Measurements from ENCODE around the gene C15orf61.

DNA sequence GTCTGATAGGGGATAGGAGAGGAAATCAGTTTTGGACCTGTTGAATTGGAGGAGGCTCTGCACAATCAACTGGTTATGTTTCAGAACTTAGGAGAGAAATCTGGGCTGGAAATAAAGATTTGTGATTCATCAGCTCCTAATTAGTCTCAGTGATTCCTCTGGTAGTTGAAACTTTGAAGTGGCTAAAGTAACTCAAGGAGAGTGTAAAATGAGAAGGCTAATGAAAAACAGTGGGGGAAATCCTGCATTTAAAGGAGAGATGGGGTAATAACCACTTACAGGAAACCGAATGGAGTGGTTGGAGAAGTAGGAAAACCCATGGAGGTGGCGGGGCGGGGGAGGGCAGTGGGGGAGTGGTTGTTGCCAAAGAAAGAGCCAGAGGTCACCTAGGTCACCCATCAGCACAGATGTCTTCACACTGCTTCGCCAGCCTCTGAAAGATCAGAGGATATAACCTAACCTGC is 54.1 kb downstream of the C15orf61 start:
- TF ChIP-seq TAF1 (conservative IDR thresholded peaks at IDR 0.05): no peak
- TF ChIP-seq, protein P1, sequence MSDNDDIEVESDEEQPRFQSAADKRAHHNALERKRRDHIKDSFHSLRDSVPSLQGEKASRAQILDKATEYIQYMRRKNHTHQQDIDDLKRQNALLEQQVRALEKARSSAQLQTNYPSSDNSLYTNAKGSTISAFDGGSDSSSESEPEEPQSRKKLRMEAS (IDR thresholded peaks at IDR 0.05): no peak
- TF ChIP-seq, protein P2, sequence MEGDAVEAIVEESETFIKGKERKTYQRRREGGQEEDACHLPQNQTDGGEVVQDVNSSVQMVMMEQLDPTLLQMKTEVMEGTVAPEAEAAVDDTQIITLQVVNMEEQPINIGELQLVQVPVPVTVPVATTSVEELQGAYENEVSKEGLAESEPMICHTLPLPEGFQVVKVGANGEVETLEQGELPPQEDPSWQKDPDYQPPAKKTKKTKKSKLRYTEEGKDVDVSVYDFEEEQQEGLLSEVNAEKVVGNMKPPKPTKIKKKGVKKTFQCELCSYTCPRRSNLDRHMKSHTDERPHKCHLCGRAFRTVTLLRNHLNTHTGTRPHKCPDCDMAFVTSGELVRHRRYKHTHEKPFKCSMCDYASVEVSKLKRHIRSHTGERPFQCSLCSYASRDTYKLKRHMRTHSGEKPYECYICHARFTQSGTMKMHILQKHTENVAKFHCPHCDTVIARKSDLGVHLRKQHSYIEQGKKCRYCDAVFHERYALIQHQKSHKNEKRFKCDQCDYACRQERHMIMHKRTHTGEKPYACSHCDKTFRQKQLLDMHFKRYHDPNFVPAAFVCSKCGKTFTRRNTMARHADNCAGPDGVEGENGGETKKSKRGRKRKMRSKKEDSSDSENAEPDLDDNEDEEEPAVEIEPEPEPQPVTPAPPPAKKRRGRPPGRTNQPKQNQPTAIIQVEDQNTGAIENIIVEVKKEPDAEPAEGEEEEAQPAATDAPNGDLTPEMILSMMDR (IDR thresholded peaks at IDR 0.05; ENCODE audit: low read depth, low read length, missing input control): no peak
